ENCODE results near the gene HP1BP3.

HP1BP3 gene

GRCh38 chr1:20763417-20763816 is 23.7 kb downstream of the HP1BP3 start:
- DNase-seq, result no peak

- no peak for DNase-seq
Observed at GRCh38 chr1:20760322-20760721, 26.8 kb downstream of the HP1BP3 start.

- DNase-seq, result no peak
Observed at GRCh38 chr1:20753589-20753988, 33.5 kb downstream of the HP1BP3 start.

- DNase-seq, result no peak
Observed at GRCh38 chr1:20751462-20751990, 35.6 kb downstream of the HP1BP3 start.

- DNase-seq, result no peak
Observed at GRCh38 chr1:20742671-20743070, 44.4 kb downstream of the HP1BP3 start.

GRCh38 chr1:20740781-20741180 is 46.3 kb downstream of the HP1BP3 start:
- no peak for DNase-seq

GRCh38 chr1:20739225-20739624 is 47.9 kb downstream of the HP1BP3 start:
- DNase-seq, result no peak

GRCh38 chr1:20735581-20736111 is 51.5 kb downstream of the HP1BP3 start:
- peak in 1 of 2 experiments; percentile 10 for DNase-seq

GRCh38 chr1:20733360-20733975 is 53.6 kb downstream of the HP1BP3 start:
- no peak for DNase-seq

GRCh38 chr1:20732588-20733359 is 54.3 kb downstream of the HP1BP3 start, which contains the start of gene SH2D5:
TSS of gene SH2D5 (minus strand) at chr1:20732703. CDS start at chr1:20728044, 4,659 bp downstream.
- peak in 1 of 2 experiments; percentile 12 for DNase-seq

GRCh38 chr1:20732071-20732587 is 55.0 kb downstream of the HP1BP3 start:
- DNase-seq, result peak; percentile 12 to 25

GRCh38 chr1:20731057-20731991 is 55.8 kb downstream of the HP1BP3 start:
- DNase-seq, result no peak

- no peak for DNase-seq
Observed at GRCh38 chr1:20730690-20731056, 56.4 kb downstream of the HP1BP3 start.

GRCh38 chr1:20729990-20730689 is 57.0 kb downstream of the HP1BP3 start:
- no peak for DNase-seq

- no peak for DNase-seq
Observed at GRCh38 chr1:20729155-20729931, 57.8 kb downstream of the HP1BP3 start.

- DNase-seq, result no peak
Observed at GRCh38 chr1:20728371-20729154, 58.5 kb downstream of the HP1BP3 start.

GRCh38 chr1:20727746-20728316 is 59.3 kb downstream of the HP1BP3 start:
- DNase-seq, result no peak

GRCh38 chr1:20726932-20727745 is 60.0 kb downstream of the HP1BP3 start:
- no peak for DNase-seq
